ENCODE data around the gene CAMK2D.

- TF ChIP-seq CTCF (IDR thresholded peaks at IDR 0.05; ENCODE audit: poor library complexity) (no peak), EZH2 (IDR thresholded peaks at IDR 0.05; ENCODE audit: borderline replicate concordance) (no peak), EZH2phosphoT487 (IDR thresholded peaks at IDR 0.05; ENCODE audit: low read depth, severe bottlenecking, unreplicated experiment) (no peak)
Measured at GRCh38 chr4:113511944-113512343, 249.6 kb downstream of the CAMK2D start.

Measured in hepatocyte (in vitro differentiated cells).